ENCODE results near the gene TCHP. TPM values are rescaled to one million over a fixed set of nuclear protein-coding genes. Genes with fewer than 3 reads are reported as not detected.
"Not testable (repeated sequence)": the region's sequence is repeated elsewhere in the genome, so short reads cannot be mapped to it uniquely, and the experiment has no call there.

TCHP gene
- total and polyA plus RNA-seq, 8 donors = 8.4 to 20.9 (median 10.7) TPM

DNA sequence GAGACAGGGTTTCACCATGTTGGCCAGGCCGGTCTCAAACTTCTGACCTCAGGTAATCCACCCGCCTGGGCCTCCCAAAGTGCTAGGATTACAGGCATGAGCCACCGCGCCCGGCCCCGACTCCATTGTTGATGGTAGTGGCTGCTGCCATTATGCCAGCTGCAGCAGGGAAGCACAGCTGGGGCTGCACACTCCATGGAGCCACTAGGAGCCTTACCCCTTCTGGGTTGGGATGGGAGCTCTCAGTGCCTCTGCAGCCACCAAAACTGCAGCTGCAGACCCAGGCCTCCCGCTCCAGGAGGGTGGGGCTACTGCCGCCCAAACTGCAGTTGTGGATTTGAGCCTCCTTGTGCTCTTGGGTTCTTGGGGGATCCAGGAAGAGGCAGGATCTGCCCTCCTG is 25.9 kb downstream of the TCHP start:
- H3K27me3 ChIP-seq = no peaks in the 10 kb centered on the region
- H3K4me3 ChIP-seq = no peak overlapping the region
- no peak overlapping the region for H3K27ac ChIP-seq
- FAIRE-seq = no peak
- TF ChIP-seq, protein P1, sequence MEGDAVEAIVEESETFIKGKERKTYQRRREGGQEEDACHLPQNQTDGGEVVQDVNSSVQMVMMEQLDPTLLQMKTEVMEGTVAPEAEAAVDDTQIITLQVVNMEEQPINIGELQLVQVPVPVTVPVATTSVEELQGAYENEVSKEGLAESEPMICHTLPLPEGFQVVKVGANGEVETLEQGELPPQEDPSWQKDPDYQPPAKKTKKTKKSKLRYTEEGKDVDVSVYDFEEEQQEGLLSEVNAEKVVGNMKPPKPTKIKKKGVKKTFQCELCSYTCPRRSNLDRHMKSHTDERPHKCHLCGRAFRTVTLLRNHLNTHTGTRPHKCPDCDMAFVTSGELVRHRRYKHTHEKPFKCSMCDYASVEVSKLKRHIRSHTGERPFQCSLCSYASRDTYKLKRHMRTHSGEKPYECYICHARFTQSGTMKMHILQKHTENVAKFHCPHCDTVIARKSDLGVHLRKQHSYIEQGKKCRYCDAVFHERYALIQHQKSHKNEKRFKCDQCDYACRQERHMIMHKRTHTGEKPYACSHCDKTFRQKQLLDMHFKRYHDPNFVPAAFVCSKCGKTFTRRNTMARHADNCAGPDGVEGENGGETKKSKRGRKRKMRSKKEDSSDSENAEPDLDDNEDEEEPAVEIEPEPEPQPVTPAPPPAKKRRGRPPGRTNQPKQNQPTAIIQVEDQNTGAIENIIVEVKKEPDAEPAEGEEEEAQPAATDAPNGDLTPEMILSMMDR (IDR thresholded peaks at IDR 0.05) = no peak
- H3K4me1 ChIP-seq = peaks cover 12 to 15% (median 14%) of the 10 kb centered on the region in 3 donors
- H3K9me3 ChIP-seq = no peaks in the 10 kb centered on the region
- ATAC-seq = no peak
- WGBS, 2 donors = 96 to 97% methylated on average over 8 of the region's 8 CpGs
- intact Hi-C loops (cut with DNase I) = no loop called here
- no peaks in the 10 kb centered on the region for H3K36me3 ChIP-seq
- DNase-seq = peak in 1 of 6 donors; percentile 55

DNA sequence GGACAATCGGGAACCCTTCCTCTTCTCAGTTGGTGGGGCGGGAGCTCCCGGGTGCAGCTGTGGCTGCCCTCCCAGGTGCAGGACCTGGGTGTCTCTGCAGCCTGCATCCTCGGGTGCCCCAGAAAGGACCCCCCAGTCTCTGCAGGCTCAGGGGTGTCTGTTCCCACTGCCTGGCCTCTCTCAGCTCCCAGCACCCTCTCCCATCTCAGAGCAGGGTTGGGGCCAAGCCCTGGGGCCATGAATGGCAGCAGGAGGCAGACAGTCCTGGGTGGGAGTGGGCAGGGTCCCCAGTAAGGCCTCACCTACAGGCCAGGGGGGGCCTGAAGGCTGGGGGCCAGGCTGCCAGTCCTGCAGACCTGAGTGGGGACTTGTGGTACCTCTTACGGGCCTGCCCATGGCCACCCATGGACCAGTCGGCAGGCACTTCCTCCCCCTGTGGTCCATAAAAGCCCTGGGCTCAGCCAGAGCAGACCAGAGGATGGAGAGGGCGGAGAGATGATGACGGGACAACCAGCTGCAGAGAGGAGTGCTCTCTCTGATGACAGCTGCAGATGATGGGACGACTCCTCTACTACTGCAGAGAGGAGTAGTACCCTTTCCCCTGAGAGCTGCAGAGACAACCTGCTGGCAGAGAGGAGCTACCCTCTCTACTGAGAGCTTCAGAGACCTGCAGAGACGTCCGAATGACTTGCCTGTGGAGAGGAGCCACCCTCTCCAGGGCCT is 26.6 kb downstream of the TCHP start:
- FAIRE-seq (no peak), ATAC-seq (no peak), DNase-seq (peak in 1 of 6 donors; percentile 43)
- TF ChIP-seq, protein P1 (IDR thresholded peaks at IDR 0.05) = no peak
- 93 to 94% methylated on average over 11 of the region's 11 CpGs for WGBS, 2 donors
- no peak overlapping the region for H3K27ac ChIP-seq
- H3K4me1 ChIP-seq = peaks cover 12 to 18% (median 15%) of the 10 kb centered on the region in 3 donors
- H3K36me3 ChIP-seq = peaks cover 0 to 3% (median 2%) of the 10 kb centered on the region in 3 donors
- no peak overlapping the region for H3K4me3 ChIP-seq
- H3K27me3 ChIP-seq = no peaks in the 10 kb centered on the region
- intact Hi-C loops (cut with DNase I) = no loop called here
- no peaks in the 10 kb centered on the region for H3K9me3 ChIP-seq

DNA sequence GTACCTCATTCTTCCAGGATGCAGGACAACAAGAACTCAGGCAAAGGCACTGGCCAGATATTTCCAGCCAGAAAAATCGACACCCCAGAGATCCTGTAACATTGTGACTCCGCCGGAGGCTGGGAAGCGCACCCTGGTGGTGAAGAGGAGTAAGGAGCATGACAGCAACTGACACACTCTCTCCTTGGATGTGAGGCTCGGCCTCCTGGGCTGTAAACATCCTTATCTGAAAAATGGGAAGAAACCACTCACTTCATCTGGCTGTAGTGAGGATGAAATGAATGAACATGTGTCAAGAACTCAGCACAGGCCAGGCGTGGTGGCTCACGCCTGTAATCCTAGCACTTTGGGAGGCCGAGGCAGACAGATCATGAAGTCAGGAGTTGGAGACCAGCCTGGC is 27.5 kb downstream of the TCHP start:
- 64 to 77% methylated on average over 8 of the region's 8 CpGs for WGBS, 2 donors
- Histone ChIP-seq H3K4me3 (no peak overlapping the region), H3K27ac (no peak overlapping the region), H3K36me3 (peaks cover 0 to 8% (median 4%) of the 10 kb centered on the region in 3 donors), H3K27me3 (no peaks in the 10 kb centered on the region), H3K4me1 (peaks cover 12 to 18% (median 17%) of the 10 kb centered on the region in 3 donors), H3K9me3 (no peaks in the 10 kb centered on the region)
- intact Hi-C loops (cut with DNase I) = no loop called here
- peak in 2 of 6 donors; percentile 40 to 62 for DNase-seq
- FAIRE-seq = no peak
- TF ChIP-seq, protein P1 (IDR thresholded peaks at IDR 0.05) = peak in 3 of 4 donors; percentile 25 to 49 (median 35)
- peak in 3 of 4 donors; percentile 33 to 48 (median 43) for ATAC-seq

DNA sequence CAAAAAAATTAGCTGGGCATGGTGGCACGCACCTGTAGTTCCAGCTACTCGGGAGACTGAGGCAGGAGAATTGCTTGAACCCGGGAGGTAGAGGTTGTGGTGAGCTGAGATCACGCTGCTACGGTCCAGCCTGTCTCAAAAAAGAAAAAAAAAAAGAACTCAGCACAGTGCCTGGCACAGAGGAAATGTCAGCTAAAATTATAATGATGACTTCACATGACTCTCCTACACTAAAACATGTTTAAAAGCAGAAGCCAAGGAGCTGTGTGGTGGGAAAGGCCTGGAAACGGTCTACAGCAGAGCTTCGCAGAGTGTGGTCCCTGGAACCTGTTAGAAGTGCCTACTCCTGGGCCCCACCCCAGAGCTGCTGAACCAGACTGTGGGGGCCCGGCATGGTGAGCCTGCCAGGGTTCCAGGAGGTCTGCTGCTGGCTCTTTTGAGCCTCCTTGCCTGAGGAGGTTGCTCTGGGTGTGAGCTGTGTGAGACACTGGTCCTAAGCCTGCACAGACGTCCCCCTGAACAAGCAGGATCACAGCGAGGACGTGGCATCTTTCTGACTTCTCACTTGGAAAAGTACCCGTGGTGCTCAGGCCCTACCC is 28.1 kb downstream of the TCHP start:
- no peak overlapping the region for H3K27ac ChIP-seq
- no peaks in the 10 kb centered on the region for H3K27me3 ChIP-seq
- TF ChIP-seq, protein P1 (IDR thresholded peaks at IDR 0.05) = no peak
- no peak overlapping the region for H3K4me3 ChIP-seq
- H3K4me1 ChIP-seq = peaks cover 12 to 21% (median 18%) of the 10 kb centered on the region in 3 donors
- peaks cover 0 to 14% (median 4%) of the 10 kb centered on the region in 3 donors for H3K36me3 ChIP-seq
- ATAC-seq = no peak
- WGBS, 2 donors = 88 to 91% methylated on average over 12 of the region's 12 CpGs
- no peak for FAIRE-seq
- H3K9me3 ChIP-seq = no peaks in the 10 kb centered on the region
- intact Hi-C loops (cut with DNase I) = no loop called here
- DNase-seq = peak in 1 of 6 donors; percentile 39

DNA sequence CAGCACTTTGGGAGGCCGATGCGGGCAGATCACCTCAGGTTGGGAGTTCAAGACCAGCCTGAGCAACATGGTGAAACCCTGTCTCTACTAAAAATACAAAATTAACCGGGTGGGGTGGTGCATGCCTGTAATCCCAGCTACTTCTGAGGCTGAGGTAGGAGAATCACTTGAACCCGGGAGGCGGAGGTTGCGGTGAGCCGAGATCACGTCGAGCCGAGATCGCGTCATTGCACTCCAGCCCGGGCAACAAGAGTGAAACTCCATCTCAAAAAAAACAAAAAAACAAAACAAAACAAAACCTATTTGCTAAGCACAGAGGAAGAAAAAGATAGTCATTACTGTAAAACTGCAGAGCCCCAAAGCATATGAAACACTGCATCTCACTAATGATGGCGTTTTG is 29.3 kb downstream of the TCHP start:
- H3K4me3 ChIP-seq; H3K27me3 ChIP-seq; DNase-seq; intact Hi-C loops (cut with DNase I); H3K9me3 ChIP-seq; ATAC-seq; FAIRE-seq: not testable (repeated sequence)
- H3K4me1 ChIP-seq = peaks cover 12 to 26% (median 18%) of the 10 kb centered on the region in 3 donors
- 55 to 64% methylated on average over 14 of the region's 14 CpGs for WGBS, 2 donors
- peaks cover 0 to 21% (median 4%) of the 10 kb centered on the region in 3 donors for H3K36me3 ChIP-seq
- H3K27ac ChIP-seq = peak overlapping the region in 3 of 4 donors; percentile 29 to 70 (median 42)

All from pancreas (tissue), 10 donors.